Endothelial cell of umbilical vein (primary cell): Measurements from ENCODE around the gene RAB12.

Experiments used
- CTCF ChIP-seq, 2 donors: IDR thresholded peaks; 1 replicate in 1 of 2; 2 replicates in 1 of 2; pipeline ENCODE4 v1.5.1; 2011; ENCODE audit warnings: low read length in 2 of 2, mild to moderate bottlenecking in 2 of 2, moderate library complexity in 2 of 2, control low read depth in 1 of 2, inconsistent platforms in 1 of 2, low read depth in 1 of 2; ENCODE audit not compliant: insufficient read depth in 1 of 2; ENCODE audit errors: extremely low read depth in 1 of 2
- EZH2 ChIP-seq: IDR thresholded peaks from 2 replicates; pipeline ENCODE4 v1.6.1; 2012; ENCODE audit warnings: borderline replicate concordance, low read depth, mild to moderate bottlenecking, moderate library complexity, low read length, inconsistent platforms; ENCODE audit not compliant: severe bottlenecking
- JUN ChIP-seq: IDR thresholded peaks from 2 replicates; pipeline ENCODE4 v1.6.1; 2011; ENCODE audit warnings: borderline replicate concordance, low read depth; ENCODE audit not compliant: insufficient read length, insufficient read depth

- TF ChIP-seq EZH2 (no peak), JUN (no peak), CTCF (IDR thresholded peaks at IDR 0.05; ENCODE audit: extremely low read depth in 1 of 2, insufficient read depth in 1 of 2, low read depth in 1 of 2, low read length in 2 of 2) (no peak)
Measured at GRCh38 chr18:8571399-8571798, 37.8 kb upstream of the RAB12 start.
